Measurements from ENCODE around the gene GBA3.

Gene GBA3

DNA sequence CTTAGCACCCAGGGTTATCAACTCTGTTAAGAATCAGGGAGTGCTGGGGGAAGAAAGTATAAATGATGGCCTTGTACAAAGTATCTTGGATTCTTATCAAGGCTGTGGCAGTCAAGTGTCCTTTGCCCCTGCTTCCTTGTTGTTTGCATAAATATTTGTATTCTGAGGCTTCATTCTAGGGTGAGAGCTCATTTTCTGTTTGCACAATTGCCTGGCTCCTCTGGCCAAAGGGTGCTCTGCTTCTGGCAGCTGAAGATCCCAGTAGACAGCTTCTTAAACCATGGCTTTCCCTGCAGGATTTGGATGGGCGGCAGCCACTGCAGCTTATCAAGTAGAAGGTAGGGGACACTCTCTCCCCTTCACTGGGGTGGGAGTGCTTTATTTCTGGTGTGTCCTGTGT, at the start of gene GBA3:
TSS of gene GBA3 (plus strand) at position 202 of the 400 bp plus-strand sequence.
- no peak for DNase-seq (ENCODE audit: low read depth in 3 of 3, low spot score in 1 of 3)

DNA sequence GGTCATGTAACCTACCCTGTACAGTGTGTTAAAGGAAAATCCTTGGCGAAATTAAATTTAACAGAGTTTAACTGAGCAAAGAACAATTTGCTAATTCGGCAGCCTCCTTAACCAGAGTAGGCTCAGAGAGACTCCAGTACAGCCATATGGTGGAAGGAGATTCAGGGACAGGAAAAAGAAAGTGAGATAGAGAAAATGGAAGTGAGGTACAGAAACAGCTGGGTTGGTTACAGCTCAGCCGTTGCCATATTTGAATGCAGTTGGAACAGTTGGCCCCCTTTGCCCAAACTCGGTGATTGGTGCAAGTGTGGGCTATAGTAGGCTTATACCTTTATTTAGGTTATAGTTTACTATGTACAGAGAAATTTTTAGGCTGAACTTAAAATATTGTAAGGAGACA, 48.8 kb upstream of the GBA3 start:
- no peak for DNase-seq (ENCODE audit: low read depth in 3 of 3, low spot score in 1 of 3)

- DNase-seq (ENCODE audit: low read depth in 3 of 3, low spot score in 1 of 3): no peak
These were observed 47.1 kb upstream of the GBA3 start for GRCh38 chr4:22645481-22646182.

- DNase-seq (ENCODE audit: low read depth in 3 of 3, low spot score in 1 of 3): no peak
These were observed 43.7 kb upstream of the GBA3 start for GRCh38 chr4:22648996-22649395.

GRCh38 chr4:22650771-22651170, 42.0 kb upstream of the GBA3 start:
- DNase-seq (ENCODE audit: low read depth in 3 of 3, low spot score in 1 of 3): no peak

DNA sequence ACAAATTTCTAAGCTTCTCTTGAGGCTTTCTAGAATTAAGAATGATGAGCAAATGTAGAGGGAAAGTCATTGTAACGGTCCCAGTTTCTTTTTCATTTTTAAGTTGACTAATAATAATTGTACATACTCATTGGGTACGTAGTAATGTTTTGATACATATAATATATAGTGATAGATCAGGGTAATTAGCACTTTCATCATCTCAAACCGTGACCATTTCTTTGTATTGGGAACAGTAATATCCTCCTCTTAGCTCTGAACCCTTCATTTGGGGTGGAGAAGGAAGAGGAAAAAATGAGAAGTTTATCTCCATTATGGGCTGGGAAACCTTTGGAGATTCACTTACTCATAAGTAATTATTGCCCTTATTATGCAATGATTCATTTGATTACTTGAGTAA, 39.0 kb upstream of the GBA3 start:
- DNase-seq (ENCODE audit: low read depth in 3 of 3, low spot score in 1 of 3): no peak

DNA sequence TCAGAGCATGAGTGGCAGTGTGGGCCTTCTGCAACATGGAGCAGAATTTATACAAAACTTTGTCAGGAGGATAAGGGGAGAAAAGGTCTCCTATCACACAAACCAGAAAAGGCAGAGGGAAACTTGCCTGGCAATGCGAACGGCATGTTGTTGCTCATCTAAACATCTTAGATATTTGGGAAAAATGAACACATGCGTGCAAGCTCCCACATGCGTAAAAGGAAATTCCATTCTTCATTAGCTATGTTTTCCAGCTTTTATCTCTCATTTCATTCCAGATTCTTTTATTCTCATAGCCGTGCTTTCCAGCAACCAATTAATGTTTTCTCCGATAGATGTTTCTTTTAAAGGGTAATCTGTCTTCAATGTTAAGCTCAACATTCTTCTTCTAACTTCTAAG, 31.3 kb upstream of the GBA3 start:
- no peak for DNase-seq (ENCODE audit: low read depth in 3 of 3, low spot score in 1 of 3)

DNA sequence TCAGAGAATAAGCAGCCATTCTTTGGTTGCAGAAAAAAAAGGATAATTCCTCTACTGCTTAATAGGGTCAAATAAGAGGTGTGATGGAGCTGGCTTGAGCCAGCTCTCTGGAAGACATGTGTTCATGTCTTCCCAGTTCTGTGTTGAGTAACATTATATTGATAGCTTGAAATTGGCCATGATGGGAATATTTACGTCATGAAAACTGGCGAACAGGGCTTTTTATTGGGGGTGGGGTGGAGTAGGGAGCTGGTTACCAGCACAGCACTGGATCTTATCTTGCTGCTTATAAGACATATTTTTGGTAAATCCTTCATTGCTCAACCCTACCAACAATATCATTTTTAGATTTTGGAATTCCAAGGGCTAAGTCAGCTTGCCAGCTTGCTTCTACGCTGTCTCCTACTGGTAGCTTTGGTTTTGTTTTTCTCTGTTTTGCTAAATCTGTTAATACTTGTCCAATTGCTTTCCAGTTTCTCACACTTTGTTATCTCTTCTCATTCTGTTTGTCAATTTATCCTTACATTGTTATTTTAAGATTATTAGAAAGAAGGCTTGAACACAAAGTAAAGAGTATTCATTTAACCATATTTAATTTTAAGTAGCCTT, 25.3 kb upstream of the GBA3 start:
- DNase-seq (ENCODE audit: low read depth in 3 of 3, low spot score in 1 of 3): no peak

DNA sequence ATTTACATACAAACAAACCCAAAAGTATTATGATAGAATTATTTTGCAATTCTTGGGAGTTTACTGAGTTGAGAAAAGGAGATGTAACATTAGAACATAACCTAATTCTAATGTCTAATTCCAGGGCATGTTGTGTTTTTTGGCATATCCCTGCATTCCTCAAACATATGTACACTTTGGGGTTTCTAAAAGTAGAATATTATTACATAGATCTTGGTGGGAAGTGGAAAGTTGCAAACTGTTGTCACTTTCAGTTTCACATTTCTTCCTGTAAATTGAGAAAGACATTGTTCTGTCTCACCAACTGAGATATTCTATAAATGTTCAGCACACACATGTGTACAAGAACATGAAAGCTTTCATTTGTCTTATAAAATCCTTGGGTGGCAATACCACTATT, 24.4 kb upstream of the GBA3 start:
- no peak for DNase-seq (ENCODE audit: low read depth in 3 of 3, low spot score in 1 of 3)

DNA sequence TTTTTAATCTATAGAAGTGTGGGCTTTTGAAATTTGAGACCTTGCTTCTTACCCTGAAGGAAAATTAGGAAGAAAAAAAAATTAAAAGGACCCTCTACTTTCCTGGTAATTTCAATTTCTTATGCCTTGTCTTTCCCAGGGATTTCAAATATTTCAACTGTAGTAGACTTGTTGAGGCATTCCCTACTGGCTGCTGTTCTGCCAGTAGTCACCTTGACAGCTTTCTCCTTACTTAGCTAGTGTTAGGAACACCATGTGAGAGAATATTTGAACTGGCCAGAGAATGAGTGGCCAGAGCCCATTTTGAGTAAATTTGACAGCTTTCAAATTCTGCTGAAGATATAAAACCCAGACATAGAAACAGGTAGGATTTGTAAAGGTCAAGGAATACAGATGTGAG, 24.0 kb upstream of the GBA3 start:
- DNase-seq (ENCODE audit: low read depth in 3 of 3, low spot score in 1 of 3): no peak

GRCh38 chr4:22670956-22671355, 21.8 kb upstream of the GBA3 start:
- DNase-seq (ENCODE audit: low read depth in 3 of 3, low spot score in 1 of 3): no peak

GRCh38 chr4:22672519-22672918, 20.2 kb upstream of the GBA3 start:
- DNase-seq (ENCODE audit: low read depth in 3 of 3, low spot score in 1 of 3): no peak

DNA sequence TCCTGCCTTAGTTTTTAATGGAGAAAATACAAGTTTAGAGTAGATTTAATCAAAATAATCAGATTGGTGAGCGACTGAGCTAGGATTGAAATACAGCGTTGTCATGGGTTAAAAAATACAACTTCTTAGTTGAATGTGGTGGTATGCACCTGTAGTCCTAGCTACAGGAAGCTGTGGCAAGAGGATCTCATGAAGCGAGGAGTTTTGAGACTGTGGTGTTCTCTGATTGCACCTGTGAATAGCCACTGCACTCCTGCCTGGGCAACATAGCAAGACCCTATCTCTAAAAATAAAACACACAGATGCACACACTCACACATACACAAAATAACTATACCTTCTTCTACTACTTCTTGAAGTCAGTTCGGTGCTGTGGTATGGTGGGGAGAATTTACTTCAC, 19.8 kb upstream of the GBA3 start:
- no peak for DNase-seq (ENCODE audit: low read depth in 3 of 3, low spot score in 1 of 3)

DNA sequence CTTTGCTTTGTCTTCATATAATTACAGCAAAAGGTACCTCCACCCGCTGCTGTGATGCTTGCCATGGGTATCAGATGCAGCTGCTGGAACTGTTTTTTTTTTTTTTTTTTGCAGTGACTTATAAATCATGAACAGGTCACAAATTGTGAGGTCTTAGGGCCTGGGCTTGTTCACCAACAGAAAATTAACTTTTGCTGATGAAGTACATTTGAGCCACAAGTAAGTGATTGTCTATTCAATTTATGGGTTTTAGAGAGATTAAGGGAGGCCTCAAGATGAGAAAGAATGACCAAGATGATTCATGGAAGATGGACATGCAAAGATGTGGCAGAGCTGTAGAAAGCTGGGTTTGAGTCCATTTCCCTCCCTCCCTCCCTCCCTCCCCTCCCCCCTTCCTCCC, 18.0 kb upstream of the GBA3 start:
- DNase-seq (ENCODE audit: low read depth in 3 of 3, low spot score in 1 of 3): no peak

DNA sequence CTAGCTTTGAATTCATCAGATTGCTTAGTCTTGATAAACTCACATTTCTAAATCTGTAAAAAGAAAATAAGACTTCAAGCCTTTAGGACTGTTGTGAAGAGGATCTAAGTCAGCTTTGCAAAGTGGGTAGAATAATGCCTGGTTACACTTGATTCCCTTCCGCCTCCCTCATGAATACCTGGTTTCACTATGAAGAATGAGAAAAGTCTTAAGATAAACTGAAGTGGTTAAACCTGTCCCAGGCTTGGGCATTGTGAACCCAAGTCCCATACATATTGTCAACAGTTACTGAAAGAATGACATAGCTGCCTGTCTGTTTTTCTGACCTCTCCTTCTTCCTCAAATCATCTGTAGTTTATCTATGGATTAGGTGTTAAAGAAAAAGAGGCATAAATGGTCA, 16.7 kb upstream of the GBA3 start:
- no peak for DNase-seq (ENCODE audit: low read depth in 3 of 3, low spot score in 1 of 3)

GRCh38 chr4:22677780-22678179, 15.0 kb upstream of the GBA3 start:
- DNase-seq (ENCODE audit: low read depth in 3 of 3, low spot score in 1 of 3): no peak

DNA sequence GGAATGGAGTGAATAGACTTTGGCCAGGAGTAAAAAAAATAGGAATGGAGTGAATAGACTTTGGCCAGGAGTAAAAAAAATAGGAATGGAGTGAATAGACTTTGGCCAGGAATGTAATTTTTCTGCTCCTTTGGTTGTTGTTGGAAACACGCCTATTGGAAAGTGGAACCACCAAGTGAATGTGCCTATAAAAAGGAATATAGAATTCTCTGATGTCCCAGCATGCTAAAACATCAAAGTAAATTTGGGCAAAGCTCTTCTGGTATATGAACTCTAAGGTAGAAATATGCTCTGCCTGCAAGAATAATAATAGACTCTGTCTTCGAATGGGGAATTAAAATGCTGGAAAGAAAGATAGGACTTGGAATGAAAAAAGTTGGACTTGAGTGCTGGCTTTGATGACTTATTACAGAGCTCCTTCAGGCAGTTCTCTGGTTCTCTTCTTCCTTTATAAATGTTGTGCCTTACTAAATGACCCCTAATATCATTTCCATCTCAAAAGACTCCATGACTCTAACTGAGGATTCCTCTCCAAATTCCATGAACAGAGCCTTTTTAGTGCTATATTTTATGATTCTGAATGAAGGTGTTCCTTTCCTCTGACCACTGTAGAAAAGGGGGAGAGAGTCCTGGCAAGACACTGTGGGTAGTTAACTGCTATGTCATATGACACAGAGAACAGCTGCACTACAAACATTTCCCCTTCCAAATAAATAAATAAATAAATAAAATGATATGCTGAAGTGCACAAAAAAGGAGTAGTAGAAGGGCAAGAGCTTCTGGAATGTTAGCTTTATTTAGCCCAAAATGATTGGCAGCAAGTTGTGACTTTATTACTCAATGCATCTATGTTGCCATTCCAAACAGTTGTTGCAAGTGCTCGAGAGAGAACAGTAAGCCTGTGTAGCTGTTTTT, 13.5 kb upstream of the GBA3 start:
- DNase-seq (ENCODE audit: low read depth in 3 of 3, low spot score in 1 of 3): no peak

DNA sequence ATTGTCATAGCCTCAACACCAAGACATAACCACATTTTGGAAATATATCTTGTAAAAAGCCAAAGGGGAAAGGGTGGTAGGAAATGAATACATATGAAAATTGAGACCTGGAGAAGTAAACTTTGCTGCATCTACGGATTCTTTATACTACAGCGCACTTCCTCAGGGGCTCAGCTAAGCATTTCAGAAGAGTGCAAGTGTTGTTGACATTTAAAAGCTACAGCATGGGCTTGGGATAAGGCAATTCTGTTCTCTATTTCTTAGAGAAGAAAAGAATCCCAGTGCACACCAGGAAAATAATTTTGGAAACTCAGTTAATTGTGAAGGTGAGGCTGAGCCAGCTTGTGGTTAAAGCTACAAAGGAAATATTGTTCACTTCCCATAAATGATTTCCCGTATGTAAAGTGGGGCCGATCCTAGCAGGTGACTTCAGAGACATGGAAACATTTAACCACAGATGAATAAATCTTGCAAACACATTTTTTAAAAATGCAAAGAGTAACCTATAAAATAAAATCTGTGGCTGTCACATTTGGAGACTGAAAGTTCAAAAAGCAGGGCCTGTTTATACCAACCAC, 12.6 kb upstream of the GBA3 start:
- DNase-seq (ENCODE audit: low read depth in 3 of 3, low spot score in 1 of 3): no peak

GRCh38 chr4:22683726-22684125, 9.0 kb upstream of the GBA3 start:
- DNase-seq (ENCODE audit: low read depth in 3 of 3, low spot score in 1 of 3): no peak

- DNase-seq (ENCODE audit: low read depth in 3 of 3, low spot score in 1 of 3): no peak
These were observed 6.6 kb upstream of the GBA3 start for GRCh38 chr4:22686141-22686540.

DNA sequence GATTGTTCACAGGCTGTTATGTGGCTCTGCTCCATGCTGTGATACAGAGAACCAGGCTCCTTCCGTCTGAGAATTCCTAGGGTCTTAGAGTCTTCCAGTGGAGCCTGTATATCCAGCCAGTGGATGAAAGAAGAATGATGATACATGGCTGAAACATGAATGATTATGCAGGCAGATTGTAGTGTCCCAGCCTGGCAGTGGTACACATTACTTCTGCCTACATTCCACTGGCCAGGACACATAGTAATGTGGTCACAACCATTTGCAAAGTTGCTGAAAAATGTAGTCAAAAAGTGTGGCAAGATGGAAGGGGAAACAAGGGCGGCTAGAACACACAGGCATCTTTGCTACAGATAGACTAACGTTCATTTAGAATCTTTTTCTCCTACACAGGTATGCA, 4.5 kb upstream of the GBA3 start:
- no peak for DNase-seq (ENCODE audit: low read depth in 3 of 3, low spot score in 1 of 3)

DNA sequence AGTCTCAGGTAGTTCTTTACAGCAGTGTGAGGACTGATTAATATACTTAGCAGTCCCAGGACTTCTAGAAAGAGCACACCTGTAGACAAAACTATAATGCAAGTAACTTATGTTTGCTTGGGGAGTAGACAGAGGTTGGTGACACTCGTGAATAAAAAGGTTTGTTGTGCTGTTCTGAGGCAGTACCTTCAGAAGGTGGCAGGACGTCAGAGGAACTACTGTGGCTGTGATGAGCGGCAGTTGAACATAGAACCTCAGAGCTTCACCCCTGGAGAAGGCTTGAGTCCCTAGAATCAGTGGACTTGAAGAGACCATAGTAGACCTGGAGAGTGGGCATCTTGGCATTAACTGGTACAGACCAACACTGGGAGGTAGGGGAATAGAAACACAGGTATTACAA, 3.3 kb upstream of the GBA3 start:
- DNase-seq (ENCODE audit: low read depth in 3 of 3, low spot score in 1 of 3): no peak

Data from stimulated activated CD4-positive, alpha-beta T cell treated with anti-CD3 and anti-CD28 coated beads, TNF-alpha, amount 100 ng/mL, for 1 hour (primary cell).